Stimulated activated memory B cell treated with anti-CD40 and anti-IgM and Interleukin-4, amounts not matched to agents 10 μg/mL and 1 μg/mL and 100 μg/mL, for 72 hours (primary cell): Measurements from ENCODE around the gene NKAIN2.

Experiments
- ATAC-seq: fragments of 150-1000 bp; cut with Tn5 transposase; 2 replicates; pipeline ENCODE4 v1.10.0; 2021
- H3K27ac Mint-ChIP-seq: one replicate; pipeline ENCODE4 v1.8.0; 2022; ENCODE audit warnings: mild to moderate bottlenecking, mixed read lengths
- H3K27me3 Mint-ChIP-seq: one replicate; pipeline ENCODE4 v1.8.0; 2022; ENCODE audit warnings: mixed read lengths
- H3K36me3 Mint-ChIP-seq: one replicate; pipeline ENCODE4 v1.8.0; 2022; ENCODE audit warnings: mixed read lengths
- H3K4me1 Mint-ChIP-seq: one replicate; pipeline ENCODE4 v1.8.0; 2022; ENCODE audit warnings: mixed read lengths
- H3K4me3 Mint-ChIP-seq: one replicate; pipeline ENCODE4 v1.8.0; 2022; ENCODE audit warnings: mild to moderate bottlenecking, moderate library complexity, mixed read lengths
- H3K9me3 Mint-ChIP-seq: one replicate; pipeline ENCODE4 v1.8.0; 2022; ENCODE audit warnings: mixed read lengths

Gene NKAIN2

DNA sequence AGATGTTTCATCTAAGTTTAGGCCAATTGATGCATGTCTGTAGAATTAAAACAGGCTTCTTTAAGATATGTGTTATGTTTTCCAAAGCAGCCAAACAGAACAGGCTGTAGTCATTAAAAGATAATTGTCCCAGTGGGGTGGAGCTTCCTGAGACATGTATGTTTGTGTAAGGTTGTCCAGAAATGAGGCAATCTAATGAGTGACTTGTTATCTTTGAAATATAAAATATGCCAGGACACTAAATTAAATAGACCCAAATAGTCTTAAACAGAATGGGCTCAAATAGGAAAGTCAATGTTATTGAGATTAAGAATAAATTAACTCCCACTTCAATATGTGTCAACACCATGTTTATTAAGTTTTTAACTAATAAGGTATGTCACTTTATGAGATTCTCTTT lies 953.9 kb downstream of the NKAIN2 start:
- Mint-ChIP-seq H3K36me3 (no peaks in the 10 kb centered on the region), H3K4me1 (no peaks in the 10 kb centered on the region), H3K9me3 (peaks cover 13% of the 10 kb centered on the region), H3K27me3 (no peaks in the 10 kb centered on the region), H3K27ac (no peak overlapping the region), H3K4me3 (no peak overlapping the region)
- ATAC-seq = no peak

DNA sequence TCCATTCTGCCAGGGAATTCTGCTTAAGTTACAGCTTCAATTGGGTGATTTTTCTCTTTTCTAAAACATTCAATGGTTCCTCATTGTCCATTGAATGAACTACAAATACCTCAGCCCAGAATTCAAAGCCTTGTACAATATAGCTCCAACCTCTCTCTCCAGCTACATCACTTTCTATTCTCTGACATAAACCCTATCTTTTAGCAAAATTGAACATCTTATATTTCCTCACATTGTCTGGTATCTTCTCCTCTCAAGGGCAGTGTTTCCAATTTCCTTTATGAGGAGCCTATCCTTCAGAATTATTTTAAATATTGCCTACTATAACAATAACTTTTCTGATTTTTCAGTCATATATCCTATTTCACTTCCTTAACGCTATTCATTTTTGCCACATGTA lies 955.0 kb downstream of the NKAIN2 start:
- ATAC-seq = no peak
- no peaks in the 10 kb centered on the region for H3K4me1 Mint-ChIP-seq
- no peaks in the 10 kb centered on the region for H3K36me3 Mint-ChIP-seq
- no peak overlapping the region for H3K4me3 Mint-ChIP-seq
- H3K9me3 Mint-ChIP-seq = peaks cover 10% of the 10 kb centered on the region
- no peaks in the 10 kb centered on the region for H3K27me3 Mint-ChIP-seq
- no peak overlapping the region for H3K27ac Mint-ChIP-seq

DNA sequence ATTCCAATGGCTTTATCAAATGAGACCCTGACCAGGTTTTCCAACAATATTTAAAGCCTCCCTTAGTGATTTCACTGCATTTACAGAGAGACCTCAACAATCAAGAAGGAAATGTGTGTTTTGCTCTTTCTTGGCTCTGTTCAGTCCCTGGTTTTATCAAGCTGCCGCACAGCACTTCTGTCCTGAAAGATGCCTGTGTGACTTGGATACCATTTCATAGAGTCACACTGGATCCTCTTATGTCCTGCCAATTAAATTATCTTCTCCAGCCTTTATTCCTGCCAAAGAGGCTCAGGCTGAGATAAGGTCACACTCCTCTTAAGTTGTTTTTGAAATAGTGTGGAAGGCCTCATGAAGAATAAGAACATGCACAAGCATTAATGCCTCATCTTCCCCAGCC lies 961.6 kb downstream of the NKAIN2 start:
- H3K36me3 Mint-ChIP-seq = no peaks in the 10 kb centered on the region

DNA sequence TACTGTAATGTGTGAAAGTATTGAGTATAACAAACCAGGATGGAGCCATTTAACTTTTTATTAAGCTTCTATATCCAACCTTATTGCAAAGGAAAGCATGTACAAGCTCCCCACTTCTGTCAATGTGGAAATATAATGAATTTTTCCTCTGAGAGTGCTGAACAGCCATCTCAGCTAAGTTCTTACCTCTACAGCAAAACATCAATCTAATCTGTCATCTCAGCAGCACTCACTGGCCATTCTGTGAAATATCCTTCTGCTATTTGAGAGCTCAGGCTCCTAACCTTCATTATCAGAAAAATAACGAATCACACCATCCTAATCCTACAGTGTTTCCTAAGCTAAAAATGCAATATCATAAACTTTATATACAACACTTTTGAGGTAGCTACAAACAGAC lies 964.6 kb downstream of the NKAIN2 start:
- Mint-ChIP-seq H3K27ac (no peak overlapping the region), H3K9me3 (no peaks in the 10 kb centered on the region), H3K4me1 (no peaks in the 10 kb centered on the region), H3K4me3 (no peak overlapping the region), H3K27me3 (no peaks in the 10 kb centered on the region), H3K36me3 (no peaks in the 10 kb centered on the region)
- no peak for ATAC-seq

More for the DNA sequence above, 961.6 kb downstream of the NKAIN2 start:
- ATAC-seq = no peak
- H3K4me3 Mint-ChIP-seq = no peak overlapping the region
- H3K9me3 Mint-ChIP-seq = no peaks in the 10 kb centered on the region
- H3K4me1 Mint-ChIP-seq = no peaks in the 10 kb centered on the region
- no peak overlapping the region for H3K27ac Mint-ChIP-seq
- no peaks in the 10 kb centered on the region for H3K27me3 Mint-ChIP-seq

DNA sequence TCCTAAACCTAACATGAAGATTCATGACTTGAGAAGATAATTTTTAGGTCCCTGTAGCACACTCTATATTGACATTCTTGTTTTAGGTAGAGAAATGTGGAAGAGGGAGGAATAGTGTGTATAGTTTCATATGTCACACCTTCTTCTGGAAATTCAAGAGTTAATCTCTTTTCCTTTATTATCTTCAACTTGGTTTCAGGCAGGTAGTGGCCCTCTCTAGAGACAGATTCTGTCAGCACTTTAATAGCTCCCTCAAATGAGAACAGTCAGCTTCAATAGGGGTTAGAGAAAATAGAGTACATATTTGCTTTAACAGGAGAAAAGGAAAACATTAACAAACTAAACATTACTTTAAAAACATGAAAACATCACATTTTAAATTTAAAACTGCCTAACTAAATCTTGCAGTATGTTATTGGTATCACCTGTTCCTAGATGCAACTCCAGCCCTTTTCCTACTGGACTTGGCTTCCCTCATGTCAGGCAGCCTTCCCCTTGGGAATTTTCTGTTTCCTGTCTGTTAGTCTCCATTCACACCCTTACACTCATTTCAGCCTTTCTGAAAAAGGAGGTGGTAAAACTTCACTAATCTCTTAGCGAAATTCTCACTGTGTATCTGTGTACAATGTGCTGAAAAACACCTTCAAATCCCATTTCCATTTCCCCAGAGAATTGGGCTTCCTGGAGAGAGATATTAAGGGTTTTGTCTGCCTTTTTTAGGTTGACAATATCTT lies 966.3 kb downstream of the NKAIN2 start:
- H3K27me3 Mint-ChIP-seq = no peaks in the 10 kb centered on the region
- H3K36me3 Mint-ChIP-seq = no peaks in the 10 kb centered on the region
- no peak overlapping the region for H3K4me3 Mint-ChIP-seq
- no peaks in the 10 kb centered on the region for H3K4me1 Mint-ChIP-seq
- H3K27ac Mint-ChIP-seq = no peak overlapping the region
- H3K9me3 Mint-ChIP-seq = no peaks in the 10 kb centered on the region
- no peak for ATAC-seq

DNA sequence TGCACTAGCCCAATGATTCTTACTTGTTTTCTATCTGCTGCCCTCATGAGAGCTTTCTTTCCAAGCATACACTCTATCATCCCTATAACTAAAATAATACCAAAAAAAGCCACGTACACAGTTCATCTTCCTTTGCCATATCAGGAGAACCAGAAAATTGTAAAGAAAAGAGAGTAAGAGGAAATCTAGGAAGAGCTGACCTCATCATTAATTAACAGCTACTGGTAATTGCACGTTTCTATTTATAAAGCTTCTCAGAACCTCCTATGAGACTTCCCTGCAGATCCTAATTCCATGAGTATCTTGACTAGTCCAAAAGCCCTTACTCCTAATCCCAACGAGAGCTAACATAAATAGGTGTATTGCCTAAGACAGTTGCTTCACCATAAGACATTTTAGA lies 967.1 kb downstream of the NKAIN2 start:
- H3K36me3 Mint-ChIP-seq = no peaks in the 10 kb centered on the region
- H3K27me3 Mint-ChIP-seq = no peaks in the 10 kb centered on the region
- H3K4me1 Mint-ChIP-seq = no peaks in the 10 kb centered on the region

DNA sequence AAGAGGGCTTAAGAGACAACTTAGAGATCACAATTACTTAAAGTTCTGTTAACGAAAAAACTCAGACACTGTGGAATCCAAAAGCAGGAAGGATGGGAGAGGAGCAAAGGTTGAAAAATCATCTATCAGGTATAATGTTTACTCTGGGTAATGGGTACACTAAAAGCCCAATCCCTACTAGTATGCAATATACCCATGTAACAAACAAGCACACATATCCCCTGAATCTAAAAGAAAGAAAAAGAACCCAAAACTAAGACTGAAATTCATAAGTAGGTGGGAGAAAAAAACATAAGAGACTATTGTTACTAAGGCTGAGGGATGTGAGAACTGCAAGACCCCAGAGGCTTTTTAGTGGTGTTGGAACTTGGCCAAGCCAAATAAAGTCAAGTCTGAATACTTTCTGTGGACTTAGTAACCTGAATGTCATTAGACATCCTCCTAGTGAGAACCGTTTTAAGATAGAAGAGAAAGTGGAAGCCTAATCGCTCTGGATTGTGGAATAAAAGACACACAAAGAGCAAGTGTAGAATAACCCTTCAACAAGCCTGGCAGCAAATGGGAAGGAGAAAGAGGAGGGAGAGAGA lies 969.2 kb downstream of the NKAIN2 start:
- Mint-ChIP-seq H3K36me3 (no peaks in the 10 kb centered on the region), H3K4me1 (no peaks in the 10 kb centered on the region), H3K27me3 (no peaks in the 10 kb centered on the region), H3K9me3 (no peaks in the 10 kb centered on the region), H3K27ac (no peak overlapping the region), H3K4me3 (no peak overlapping the region)
- no peak for ATAC-seq

More for the DNA sequence above, 967.1 kb downstream of the NKAIN2 start:
- Mint-ChIP-seq H3K4me3 (no peak overlapping the region), H3K27ac (no peak overlapping the region), H3K9me3 (no peaks in the 10 kb centered on the region)
- no peak for ATAC-seq

DNA sequence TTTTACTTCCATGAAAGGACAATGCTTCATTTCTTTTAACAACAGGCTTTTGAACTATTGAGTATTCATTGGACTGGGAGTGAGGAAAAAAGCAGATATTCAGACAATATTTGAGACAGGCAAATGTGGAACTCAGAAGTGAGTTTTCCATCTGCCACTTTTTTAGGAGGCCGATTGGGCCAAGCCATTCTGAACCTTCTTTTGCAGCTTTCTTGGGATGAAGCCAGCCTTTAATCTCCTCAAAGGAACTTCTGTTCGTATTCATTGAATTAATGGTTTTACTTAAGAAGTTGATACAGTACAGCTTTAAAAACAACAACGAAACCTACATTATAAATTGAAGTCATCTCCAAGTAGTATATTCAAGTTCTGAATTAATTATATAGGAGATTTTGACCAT lies 971.5 kb downstream of the NKAIN2 start:
- Mint-ChIP-seq H3K4me3 (no peak overlapping the region), H3K27ac (no peak overlapping the region), H3K9me3 (no peaks in the 10 kb centered on the region), H3K36me3 (no peaks in the 10 kb centered on the region), H3K4me1 (no peaks in the 10 kb centered on the region), H3K27me3 (no peaks in the 10 kb centered on the region)
- ATAC-seq = no peak

DNA sequence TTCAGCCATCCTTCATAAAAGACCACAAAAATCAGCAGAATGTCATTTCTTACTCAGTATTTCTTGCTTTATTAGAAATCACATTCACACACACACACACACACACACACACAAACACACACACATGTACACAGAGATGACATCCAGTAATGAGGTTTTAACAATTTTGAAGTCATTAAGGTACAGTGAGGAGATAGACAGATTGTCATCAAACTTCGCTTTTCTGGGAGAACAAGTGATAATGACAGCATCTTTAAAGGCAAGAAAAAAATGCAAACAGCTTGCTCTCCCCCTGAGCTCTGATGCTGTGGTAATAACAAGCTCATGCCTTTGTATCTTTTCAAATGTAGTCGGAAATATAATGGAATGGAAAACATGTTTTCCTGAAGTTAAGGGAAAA lies 974.2 kb downstream of the NKAIN2 start:
- no peak overlapping the region for H3K4me3 Mint-ChIP-seq
- no peak overlapping the region for H3K27ac Mint-ChIP-seq
- H3K36me3 Mint-ChIP-seq = no peaks in the 10 kb centered on the region
- no peaks in the 10 kb centered on the region for H3K4me1 Mint-ChIP-seq
- H3K9me3 Mint-ChIP-seq = no peaks in the 10 kb centered on the region
- ATAC-seq = no peak
- no peaks in the 10 kb centered on the region for H3K27me3 Mint-ChIP-seq

DNA sequence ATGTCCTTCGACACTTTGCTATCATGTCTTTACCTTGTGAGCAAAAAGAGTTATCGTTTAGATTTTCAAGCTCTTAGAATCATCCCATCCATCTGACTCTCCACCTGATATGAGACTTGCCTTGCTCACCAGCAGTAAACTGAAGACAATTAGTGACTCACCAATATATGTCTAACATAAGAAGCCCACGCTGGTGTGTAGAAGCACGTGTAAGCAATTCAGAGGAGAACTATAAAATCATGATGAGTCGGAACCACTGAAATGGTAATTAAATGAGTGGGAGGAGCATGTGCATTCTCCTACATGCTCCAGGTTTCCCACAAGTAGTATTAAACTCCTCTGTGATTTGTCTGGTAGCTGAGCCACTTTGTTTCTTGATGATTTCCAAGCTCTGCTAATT lies 977.0 kb downstream of the NKAIN2 start:
- no peak overlapping the region for H3K27ac Mint-ChIP-seq
- ATAC-seq = no peak
- no peaks in the 10 kb centered on the region for H3K4me1 Mint-ChIP-seq
- no peaks in the 10 kb centered on the region for H3K36me3 Mint-ChIP-seq
- H3K27me3 Mint-ChIP-seq = no peaks in the 10 kb centered on the region
- H3K9me3 Mint-ChIP-seq = no peaks in the 10 kb centered on the region
- H3K4me3 Mint-ChIP-seq = no peak overlapping the region

DNA sequence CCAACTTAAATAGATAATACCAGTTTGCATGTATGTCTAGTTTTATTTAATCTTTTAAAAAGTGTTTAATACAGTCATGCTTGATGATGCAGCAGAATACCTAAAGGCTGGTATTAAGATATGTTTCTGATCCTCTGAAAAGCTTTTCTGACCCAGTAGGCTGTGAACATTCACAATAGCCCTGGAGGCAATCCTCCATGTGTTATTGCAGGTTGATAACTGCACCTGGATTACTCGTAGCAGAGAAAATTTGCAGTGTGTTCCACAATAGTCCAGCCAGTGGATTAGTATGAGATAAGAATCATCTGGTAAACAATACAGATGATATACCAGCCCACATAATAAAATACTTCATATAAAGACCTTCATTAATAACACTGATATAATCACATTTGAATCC lies 979.7 kb downstream of the NKAIN2 start:
- no peak for ATAC-seq
- no peaks in the 10 kb centered on the region for H3K27me3 Mint-ChIP-seq
- H3K9me3 Mint-ChIP-seq = no peaks in the 10 kb centered on the region
- no peaks in the 10 kb centered on the region for H3K36me3 Mint-ChIP-seq
- H3K4me1 Mint-ChIP-seq = no peaks in the 10 kb centered on the region
- no peak overlapping the region for H3K4me3 Mint-ChIP-seq
- no peak overlapping the region for H3K27ac Mint-ChIP-seq

DNA sequence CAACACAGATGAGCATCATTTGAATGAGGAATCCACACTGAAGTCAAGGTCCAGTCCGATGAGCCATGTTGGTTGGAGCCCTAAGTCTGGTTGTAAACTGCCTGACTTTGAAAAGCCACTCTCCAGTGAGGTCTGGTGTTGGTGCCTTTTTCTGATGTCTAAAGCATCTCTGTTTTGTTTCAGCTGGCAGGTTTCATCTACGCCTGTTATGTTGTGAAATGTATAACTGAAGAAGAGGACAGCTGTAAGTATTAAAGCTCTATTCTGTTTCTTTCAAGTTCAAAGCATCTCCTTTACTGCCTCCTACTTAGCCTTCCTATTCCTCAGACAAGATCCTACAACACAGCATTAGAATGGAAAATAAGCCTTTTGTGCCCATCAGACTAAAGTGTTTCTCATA lies 987.5 kb downstream of the NKAIN2 start:
- Mint-ChIP-seq H3K36me3 (no peaks in the 10 kb centered on the region), H3K27me3 (no peaks in the 10 kb centered on the region), H3K4me1 (no peaks in the 10 kb centered on the region), H3K27ac (no peak overlapping the region), H3K9me3 (peaks cover 3% of the 10 kb centered on the region), H3K4me3 (no peak overlapping the region)
- no peak for ATAC-seq

DNA sequence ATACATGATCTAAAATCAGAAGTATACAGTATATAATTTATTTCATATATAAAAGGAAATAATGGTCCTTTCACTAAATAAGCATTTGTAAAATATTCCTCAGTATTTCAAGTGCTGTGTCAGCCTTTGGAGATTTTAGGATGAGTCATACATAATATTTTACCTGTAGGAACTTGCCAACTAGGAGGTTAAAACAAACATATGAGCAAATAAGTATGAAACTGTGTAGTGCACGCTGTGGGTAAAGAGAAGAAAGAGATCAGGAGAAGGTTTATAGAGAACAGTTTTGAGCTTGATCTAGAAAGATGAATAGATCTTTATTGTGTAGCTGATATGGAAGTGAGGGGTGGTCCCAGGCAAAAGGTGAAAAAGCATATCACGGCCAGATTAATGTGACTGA lies 988.7 kb downstream of the NKAIN2 start:
- no peak overlapping the region for H3K4me3 Mint-ChIP-seq
- no peaks in the 10 kb centered on the region for H3K36me3 Mint-ChIP-seq
- peaks cover 3% of the 10 kb centered on the region for H3K9me3 Mint-ChIP-seq
- ATAC-seq = no peak
- H3K4me1 Mint-ChIP-seq = no peaks in the 10 kb centered on the region
- no peaks in the 10 kb centered on the region for H3K27me3 Mint-ChIP-seq
- no peak overlapping the region for H3K27ac Mint-ChIP-seq

DNA sequence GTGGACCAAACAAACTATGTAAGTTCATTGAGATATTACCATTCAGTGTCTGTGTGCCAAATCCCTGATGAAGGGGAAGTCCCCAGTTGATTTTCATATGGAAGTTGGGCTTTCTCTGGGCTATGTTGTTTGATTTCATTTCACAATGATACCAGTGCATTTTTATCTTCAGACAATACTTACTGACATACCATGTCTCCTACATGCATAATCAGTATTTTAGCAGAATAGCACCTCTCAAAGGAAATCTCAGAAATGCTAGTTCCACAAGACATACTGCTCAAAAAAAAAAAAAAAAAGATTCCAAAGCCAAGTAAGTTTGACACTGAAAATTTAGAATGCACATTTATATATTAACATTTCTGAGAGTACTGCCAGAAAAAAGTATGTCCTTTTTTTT lies 989.7 kb downstream of the NKAIN2 start:
- H3K9me3 Mint-ChIP-seq = peaks cover 3% of the 10 kb centered on the region
- H3K4me3 Mint-ChIP-seq = no peak overlapping the region
- no peaks in the 10 kb centered on the region for H3K36me3 Mint-ChIP-seq
- no peak overlapping the region for H3K27ac Mint-ChIP-seq
- no peak for ATAC-seq
- no peaks in the 10 kb centered on the region for H3K27me3 Mint-ChIP-seq
- H3K4me1 Mint-ChIP-seq = no peaks in the 10 kb centered on the region

DNA sequence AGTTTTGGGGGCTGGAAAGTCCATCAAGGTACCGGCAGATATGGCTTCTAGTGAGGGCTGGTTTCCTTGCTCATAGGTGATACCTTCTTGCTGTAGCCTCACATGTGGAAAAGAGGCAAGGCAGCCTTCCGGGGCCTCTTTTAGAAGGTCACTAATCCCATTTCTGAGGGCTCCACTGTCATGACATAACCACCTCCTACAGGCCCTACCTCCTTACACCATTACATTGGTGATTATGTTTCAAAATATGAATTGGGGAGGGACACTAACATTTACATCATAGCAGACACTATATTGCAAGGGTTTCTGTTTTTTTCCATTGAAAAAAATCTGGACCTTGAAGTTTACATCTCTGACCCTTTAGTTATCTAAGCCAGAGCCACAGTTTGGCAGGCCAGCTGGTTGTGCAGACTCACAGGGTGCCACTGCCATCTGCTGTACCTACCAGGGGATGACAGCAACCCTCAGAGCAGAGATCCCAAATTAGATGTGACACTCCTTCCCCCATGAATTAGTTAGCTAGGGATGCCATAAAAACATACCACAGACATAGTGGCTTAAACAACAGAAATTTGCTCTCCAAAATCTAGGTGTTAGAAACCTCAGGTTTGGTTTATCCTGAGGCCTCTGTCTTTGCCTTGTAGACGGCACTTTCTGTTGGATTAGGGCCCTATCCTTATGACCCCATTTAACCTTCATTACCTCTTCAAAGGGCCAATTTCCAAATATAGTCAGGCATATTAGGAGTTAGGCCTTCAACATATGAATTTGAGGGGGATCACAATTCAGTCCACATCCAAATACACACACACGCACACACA lies 992.2 kb downstream of the NKAIN2 start:
- ATAC-seq = no peak
- Mint-ChIP-seq H3K27me3 (no peaks in the 10 kb centered on the region), H3K36me3 (no peaks in the 10 kb centered on the region), H3K27ac (no peak overlapping the region), H3K9me3 (peaks cover 3% of the 10 kb centered on the region), H3K4me3 (no peak overlapping the region), H3K4me1 (no peaks in the 10 kb centered on the region)

DNA sequence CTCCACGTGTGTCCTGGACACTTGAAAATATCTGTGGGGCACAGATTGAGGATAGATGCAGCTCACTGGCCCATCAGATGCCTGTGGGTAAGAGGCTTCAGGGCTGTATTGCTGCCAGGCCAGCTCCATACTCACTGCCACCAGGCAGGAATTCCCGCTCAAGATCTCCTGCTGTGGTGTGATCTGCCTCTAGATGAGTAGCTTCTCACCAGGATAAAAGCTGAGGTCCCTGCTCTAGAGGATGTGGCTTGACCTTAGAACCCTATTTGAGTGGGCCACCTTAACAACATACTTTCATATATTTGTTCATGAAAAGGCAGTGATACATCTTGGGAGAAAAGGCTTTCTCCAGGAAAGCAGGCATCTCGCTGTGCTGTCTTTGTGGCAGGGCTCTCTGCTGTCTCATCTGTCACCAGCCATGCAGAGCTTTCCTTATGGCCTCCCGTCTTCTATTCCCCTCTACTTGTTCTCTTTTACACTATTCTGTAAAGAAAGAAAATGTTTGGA lies 992.9 kb downstream of the NKAIN2 start:
- no peak overlapping the region for H3K4me3 Mint-ChIP-seq
- H3K27ac Mint-ChIP-seq = no peak overlapping the region
- H3K4me1 Mint-ChIP-seq = no peaks in the 10 kb centered on the region
- no peak for ATAC-seq
- H3K9me3 Mint-ChIP-seq = peaks cover 3% of the 10 kb centered on the region
- H3K36me3 Mint-ChIP-seq = no peaks in the 10 kb centered on the region
- H3K27me3 Mint-ChIP-seq = no peaks in the 10 kb centered on the region
